Lower lobe of right lung (tissue), 2 donors: Measurements from ENCODE around the gene CDK15. TPM values are rescaled to one million over a fixed set of nuclear protein-coding genes. Genes with fewer than 3 reads are reported as not detected.
A peak's percentile ranks its signal among the peaks of the same experiment; 100 is the strongest.

Experiments
- ATAC-seq, 2 donors: fragments of 200-7000 bp; cut with Tn5 transposase; one replicate each; pipeline ENCODE4 v1.9.1; 2020 to 2022; ENCODE audit warnings: mild to moderate bottlenecking in 2 of 2, moderate library complexity in 2 of 2
- DNase-seq: peaks from one replicate; pipeline ENCODE4 v3.0.0-alpha.2; 2020
- H3K27ac ChIP-seq: fragments of 200-600 bp; one replicate; pipeline ENCODE4 v1.8.0; 2022
- H3K27me3 ChIP-seq: fragments of 200-600 bp; one replicate; pipeline ENCODE4 v1.8.0; 2022; ENCODE audit warnings: low read depth
- H3K36me3 ChIP-seq: fragments of 200-600 bp; one replicate; pipeline ENCODE4 v1.8.0; 2022; ENCODE audit warnings: mild to moderate bottlenecking
- H3K4me1 ChIP-seq: fragments of 200-600 bp; one replicate; pipeline ENCODE4 v1.8.0; 2022
- H3K4me3 ChIP-seq: fragments of 200-600 bp; one replicate; pipeline ENCODE4 v1.8.0; 2022; ENCODE audit warnings: mild to moderate bottlenecking
- H3K9me3 ChIP-seq: fragments of 200-600 bp; one replicate; pipeline ENCODE4 v1.8.0; 2022
- intact Hi-C: fragments of 100-400 bp; cut with DNase I; formaldehyde crosslinking; loops from one replicate; pipeline ENCODE4 v1.11.0; 2022
- total RNA-seq: library from RNA; stranded (reverse); fragmentation: NEBNext Ultra II Directional; extraction: Animal tissue kit (Norgen Biotek cat#: 25700); gene quantifications from one replicate; pipeline ENCODE4 v1.2.1, GENCODE V29; 2021
- TF ChIP-seq, protein P1 (sequence below): fragments of 200-600 bp; IDR thresholded peaks from one replicate; pipeline ENCODE4 v1.8.0; 2022; ENCODE audit warnings: antibody characterized with exemption, mild to moderate bottlenecking
- donor health status: DM: no; HTN: yes; CAD: no; lungs with severe emphysema.

The CDK15 gene
- total RNA-seq, 1 donor from 2014 or later = 4.5 TPM

- Histone ChIP-seq H3K27ac (no peak overlapping the region), H3K9me3 (no peaks in the 10 kb centered on the region), H3K36me3 (peaks cover 47% of the 10 kb centered on the region), H3K4me1 (no peaks in the 10 kb centered on the region), H3K4me3 (no peak overlapping the region), H3K27me3 (no peaks in the 10 kb centered on the region)
- DNase-seq (no peak), ATAC-seq (no peak)
- intact Hi-C loops = no loop called here
- TF ChIP-seq, protein P1, sequence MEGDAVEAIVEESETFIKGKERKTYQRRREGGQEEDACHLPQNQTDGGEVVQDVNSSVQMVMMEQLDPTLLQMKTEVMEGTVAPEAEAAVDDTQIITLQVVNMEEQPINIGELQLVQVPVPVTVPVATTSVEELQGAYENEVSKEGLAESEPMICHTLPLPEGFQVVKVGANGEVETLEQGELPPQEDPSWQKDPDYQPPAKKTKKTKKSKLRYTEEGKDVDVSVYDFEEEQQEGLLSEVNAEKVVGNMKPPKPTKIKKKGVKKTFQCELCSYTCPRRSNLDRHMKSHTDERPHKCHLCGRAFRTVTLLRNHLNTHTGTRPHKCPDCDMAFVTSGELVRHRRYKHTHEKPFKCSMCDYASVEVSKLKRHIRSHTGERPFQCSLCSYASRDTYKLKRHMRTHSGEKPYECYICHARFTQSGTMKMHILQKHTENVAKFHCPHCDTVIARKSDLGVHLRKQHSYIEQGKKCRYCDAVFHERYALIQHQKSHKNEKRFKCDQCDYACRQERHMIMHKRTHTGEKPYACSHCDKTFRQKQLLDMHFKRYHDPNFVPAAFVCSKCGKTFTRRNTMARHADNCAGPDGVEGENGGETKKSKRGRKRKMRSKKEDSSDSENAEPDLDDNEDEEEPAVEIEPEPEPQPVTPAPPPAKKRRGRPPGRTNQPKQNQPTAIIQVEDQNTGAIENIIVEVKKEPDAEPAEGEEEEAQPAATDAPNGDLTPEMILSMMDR = no peak
Observed at GRCh38 chr2:201765799-201766198, 40.5 kb upstream of the CDK15 start.

GRCh38 chr2:201768918-201769317, 37.4 kb upstream of the CDK15 start:
- no peak overlapping the region for H3K4me3 ChIP-seq
- TF ChIP-seq, protein P1 = no peak
- H3K27ac ChIP-seq = no peak overlapping the region
- H3K27me3 ChIP-seq = no peaks in the 10 kb centered on the region
- intact Hi-C loops = no loop called here
- peaks cover 19% of the 10 kb centered on the region for H3K36me3 ChIP-seq
- no peaks in the 10 kb centered on the region for H3K4me1 ChIP-seq
- peak in 1 of 2 donors; percentile 44 for ATAC-seq
- DNase-seq = no peak
- H3K9me3 ChIP-seq = no peaks in the 10 kb centered on the region

- Histone ChIP-seq H3K9me3 (no peaks in the 10 kb centered on the region), H3K4me1 (no peaks in the 10 kb centered on the region), H3K27me3 (no peaks in the 10 kb centered on the region), H3K36me3 (peaks cover 18% of the 10 kb centered on the region), H3K27ac (no peak overlapping the region), H3K4me3 (no peak overlapping the region)
- DNase-seq (no peak), ATAC-seq (no peak)
- TF ChIP-seq, protein P1 = no peak
- intact Hi-C loops = no loop called here
Observed at GRCh38 chr2:201769666-201770373, 36.5 kb upstream of the CDK15 start.

- Histone ChIP-seq H3K27ac (no peak overlapping the region), H3K4me3 (no peak overlapping the region), H3K9me3 (no peaks in the 10 kb centered on the region), H3K27me3 (no peaks in the 10 kb centered on the region), H3K4me1 (peaks cover 10% of the 10 kb centered on the region), H3K36me3 (no peaks in the 10 kb centered on the region)
- intact Hi-C loops = no loop called here
- ATAC-seq = no peak
- TF ChIP-seq, protein P1 = no peak
- no peak for DNase-seq
Observed at GRCh38 chr2:201773990-201774389, 32.3 kb upstream of the CDK15 start.

DNA sequence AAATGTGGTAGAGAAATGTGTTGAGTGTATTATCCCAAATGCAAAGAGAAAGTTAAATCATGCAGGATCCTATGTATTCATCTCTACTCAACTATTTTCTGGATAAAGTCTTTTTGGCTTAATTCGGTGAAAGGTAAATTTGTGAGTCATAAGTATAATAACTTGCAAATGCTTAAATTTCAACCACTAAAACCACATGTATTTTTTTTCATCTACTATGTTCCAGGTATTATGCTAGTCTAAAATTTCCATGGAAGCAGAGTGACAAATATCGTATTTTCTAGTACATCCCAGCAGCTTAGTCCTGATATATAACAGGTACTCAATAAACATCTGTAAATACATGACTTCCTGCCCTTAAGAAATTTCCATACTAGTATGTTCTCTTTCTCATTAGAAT, 31.8 kb upstream of the CDK15 start:
- Histone ChIP-seq H3K27me3 (no peaks in the 10 kb centered on the region), H3K36me3 (no peaks in the 10 kb centered on the region), H3K27ac (no peak overlapping the region), H3K9me3 (no peaks in the 10 kb centered on the region), H3K4me3 (no peak overlapping the region), H3K4me1 (peaks cover 16% of the 10 kb centered on the region)
- ATAC-seq (no peak), DNase-seq (no peak)
- TF ChIP-seq, protein P1 = no peak
- intact Hi-C loops = no loop called here
